CD4-positive, alpha-beta T cell treated with Interleukin-15 for 4 hours (primary cell): Measurements from ENCODE around the gene RUSF1.
"Not testable (repeated sequence)": the region's sequence is repeated elsewhere in the genome, so short reads cannot be mapped to it uniquely, and the experiment has no call there.

Experiments used
- DNase-seq: peaks from one replicate; pipeline ENCODE4 v3.0.0-alpha.2; 2020; ENCODE audit warnings: low spot score

Gene RUSF1

DNA sequence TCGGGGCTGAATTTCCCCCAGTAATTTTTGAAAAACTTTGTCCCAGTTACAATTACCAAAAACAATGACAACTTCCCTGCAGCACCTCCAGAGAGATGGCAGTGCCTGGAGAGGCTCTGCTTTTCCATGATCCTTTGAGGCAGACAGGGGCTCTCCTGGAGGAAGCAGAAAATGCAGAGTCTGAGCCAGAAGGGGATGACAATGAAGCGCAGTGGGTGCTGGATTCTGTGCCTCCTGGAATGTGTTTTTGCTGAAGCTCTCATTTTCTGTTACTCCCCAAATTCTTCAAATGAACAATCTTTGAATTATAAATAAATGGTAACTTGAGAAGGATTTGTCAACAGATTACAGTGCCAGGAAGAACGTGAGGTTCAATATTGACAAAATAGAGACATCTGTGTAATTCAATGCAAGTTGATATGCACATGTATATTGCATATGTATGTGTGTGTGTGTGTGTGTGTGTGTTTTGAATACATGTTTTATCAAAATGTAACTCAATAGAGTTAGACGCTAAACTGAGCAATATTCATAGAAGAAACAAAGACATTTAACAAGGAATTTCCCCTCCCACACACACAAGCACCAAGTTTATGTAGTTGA lies 9.7 kb upstream of the RUSF1 start:
- no peak for DNase-seq

DNA sequence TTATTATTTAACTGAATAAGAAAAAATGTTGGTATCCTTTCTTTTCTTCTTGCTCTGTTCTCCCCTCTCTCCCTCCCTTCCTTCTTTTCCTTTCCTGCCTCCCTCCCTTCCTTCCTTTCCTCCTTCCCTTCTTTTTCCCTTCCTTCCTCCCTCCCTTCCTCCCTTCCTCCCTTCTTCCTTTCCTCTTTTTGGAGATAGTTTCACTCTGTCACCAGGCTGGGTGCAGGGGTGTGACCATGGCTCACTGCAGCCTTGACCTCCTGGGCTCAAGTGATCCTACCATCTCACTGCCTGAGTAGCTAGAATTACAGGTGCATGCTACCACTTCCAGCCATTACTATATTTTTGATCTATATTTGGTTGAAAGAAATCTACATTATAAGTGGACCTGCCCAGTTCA lies 5.7 kb upstream of the RUSF1 start:
- DNase-seq = no peak

DNA sequence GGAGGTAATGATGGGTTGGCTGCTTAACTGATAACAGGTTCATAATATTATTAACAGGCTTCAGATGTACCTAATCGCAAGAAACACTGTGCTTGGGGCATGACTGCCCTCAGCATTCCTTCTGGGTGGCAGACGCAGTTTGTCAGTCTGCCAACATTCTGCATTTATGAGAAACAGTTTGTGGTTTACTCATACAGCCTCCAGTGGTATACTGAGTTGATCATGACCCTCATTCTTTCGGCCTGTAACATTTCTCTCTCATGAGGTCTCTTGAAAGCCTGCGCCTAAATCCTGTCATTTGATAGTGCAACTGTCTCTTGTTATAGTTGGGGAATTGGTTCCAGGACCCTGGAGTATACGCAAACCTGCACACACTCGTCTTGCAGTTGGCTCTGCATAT lies 4.9 kb upstream of the RUSF1 start:
- no peak for DNase-seq

DNA sequence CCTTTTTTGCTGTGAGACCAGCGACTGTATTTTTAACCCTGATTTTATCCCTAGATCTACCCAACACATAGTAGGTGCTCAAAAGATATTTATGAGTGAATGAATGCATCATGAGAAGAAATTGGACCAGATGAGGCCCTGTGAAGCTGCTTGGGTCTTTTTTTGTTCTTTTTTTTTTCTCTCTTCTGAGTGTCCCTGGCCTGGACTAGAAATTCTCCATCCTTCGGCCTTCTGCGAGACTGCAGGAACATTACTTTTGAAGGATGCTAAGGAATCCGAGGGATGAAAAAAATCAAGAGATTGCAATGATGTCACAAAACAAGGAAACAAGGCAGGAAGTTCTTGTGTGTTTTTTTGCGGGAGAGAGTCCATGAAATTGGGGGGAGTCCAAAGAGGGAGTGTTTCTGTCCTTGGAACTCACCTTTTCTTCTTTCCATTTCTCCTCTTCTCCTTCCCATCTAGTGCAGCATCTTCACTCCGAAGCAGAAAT lies 560 bp upstream of the RUSF1 start:
- DNase-seq = no peak

DNA sequence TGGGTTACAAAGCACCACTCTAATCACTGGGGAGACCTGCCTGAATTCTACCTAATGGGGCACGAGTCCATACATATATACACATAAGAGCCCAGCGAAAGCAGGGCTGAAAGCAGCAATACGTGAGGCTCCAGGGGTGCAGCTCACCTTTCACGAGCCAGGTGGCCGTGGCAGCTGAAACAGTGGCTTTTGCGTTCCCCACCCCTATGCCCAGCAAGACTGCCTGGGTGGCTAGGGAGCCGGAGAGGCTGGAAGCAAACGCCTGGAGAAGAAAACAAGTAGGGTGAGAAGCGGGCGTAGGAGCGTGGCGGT lies 618 bp downstream of the RUSF1 start:
- DNase-seq = no peak

DNA sequence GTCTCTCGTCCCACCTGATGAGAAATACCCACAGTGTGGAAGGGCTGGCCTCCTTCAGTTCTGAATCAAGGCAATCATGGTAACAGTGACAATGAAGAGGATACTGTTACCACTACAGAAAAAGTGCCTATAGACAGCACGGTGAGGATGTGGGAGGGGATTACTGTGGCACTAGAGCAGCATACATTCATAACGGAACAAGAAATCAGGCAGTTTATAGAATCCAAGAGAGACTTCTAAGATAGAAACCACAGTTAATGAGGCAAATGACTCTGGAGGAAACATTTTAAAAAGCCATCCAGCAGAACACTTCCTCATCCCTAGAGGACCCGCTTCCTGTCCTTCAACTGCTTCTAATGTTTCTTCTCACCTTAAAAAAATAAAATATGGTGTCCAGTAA lies 2.7 kb downstream of the RUSF1 start:
- DNase-seq = no peak

DNA sequence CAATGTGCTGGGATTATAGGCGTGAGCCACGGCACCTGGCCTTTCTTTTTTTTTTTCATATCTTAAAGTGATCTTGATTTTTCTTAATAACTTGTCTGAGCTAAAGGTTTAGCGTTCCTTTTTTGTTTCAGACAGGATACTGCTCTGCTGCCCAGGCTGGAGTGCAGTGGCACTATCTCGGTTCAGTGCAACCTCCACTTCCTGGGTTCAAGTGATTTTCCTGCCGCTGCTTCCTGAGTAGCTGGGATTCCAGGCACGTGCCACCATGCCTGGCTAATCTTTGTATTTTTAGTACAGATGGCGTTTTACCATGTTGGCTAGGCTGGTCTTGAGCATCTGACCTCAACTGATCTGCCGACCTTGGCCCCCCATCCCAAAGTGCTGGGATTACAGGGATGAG lies 4.0 kb downstream of the RUSF1 start:
- DNase-seq = no peak

DNA sequence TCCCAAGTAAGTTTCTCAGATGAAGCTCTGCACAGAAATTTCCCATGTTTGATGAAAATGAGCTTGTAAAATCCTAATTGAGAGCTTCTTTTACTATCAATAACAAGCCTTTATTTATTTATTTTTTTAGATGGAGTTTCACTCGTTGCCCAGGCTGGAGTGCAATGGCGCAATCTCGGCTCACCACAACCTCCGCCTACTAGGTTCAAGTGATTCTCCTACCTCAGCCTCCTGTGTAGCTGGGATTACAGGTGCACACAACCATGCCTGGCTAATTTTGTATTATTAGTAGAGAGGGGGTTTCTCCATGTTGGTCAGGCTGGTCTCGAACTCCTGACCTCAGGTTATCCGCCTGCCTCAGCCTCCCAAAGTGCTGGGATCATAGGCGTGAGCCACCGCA lies 4.6 kb downstream of the RUSF1 start:
- not testable (repeated sequence) for DNase-seq

DNA sequence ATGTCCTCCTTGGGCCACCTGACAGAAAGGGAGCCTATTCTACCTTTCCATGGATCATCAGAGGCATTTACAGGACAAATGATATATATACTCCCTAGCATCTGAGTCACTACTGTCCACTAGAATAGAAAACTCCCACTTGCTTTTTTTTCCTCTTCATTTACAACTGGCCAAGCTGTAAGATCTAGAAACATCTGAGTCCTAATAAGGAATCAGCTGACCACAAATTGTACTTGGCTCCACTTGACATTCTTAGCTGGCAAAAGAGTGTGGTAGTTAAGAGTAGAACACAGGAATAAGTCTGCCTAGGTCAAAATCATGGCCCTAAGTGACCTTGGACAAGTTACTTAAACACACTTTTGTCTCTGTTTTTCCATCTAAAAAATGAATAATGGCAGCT lies 5.2 kb downstream of the RUSF1 start:
- no peak for DNase-seq

DNA sequence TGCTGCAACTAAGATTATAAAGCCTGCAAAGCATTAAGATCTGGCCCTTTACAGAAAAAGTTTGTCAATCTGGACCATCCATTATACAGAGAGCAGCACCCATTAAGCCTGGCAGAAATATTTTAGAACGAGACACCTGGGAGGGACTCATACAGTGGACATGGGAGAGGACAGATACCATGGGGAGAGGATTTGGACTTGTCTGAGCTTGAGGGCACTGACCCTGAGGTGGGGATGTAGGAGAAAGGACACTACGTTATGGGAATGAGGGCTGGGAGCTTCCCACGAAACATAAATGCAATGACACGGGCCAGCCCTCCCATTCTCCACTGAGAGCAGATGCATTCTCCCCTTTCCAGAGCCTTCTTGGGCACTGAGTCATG lies 6.2 kb downstream of the RUSF1 start:
- DNase-seq = no peak

DNA sequence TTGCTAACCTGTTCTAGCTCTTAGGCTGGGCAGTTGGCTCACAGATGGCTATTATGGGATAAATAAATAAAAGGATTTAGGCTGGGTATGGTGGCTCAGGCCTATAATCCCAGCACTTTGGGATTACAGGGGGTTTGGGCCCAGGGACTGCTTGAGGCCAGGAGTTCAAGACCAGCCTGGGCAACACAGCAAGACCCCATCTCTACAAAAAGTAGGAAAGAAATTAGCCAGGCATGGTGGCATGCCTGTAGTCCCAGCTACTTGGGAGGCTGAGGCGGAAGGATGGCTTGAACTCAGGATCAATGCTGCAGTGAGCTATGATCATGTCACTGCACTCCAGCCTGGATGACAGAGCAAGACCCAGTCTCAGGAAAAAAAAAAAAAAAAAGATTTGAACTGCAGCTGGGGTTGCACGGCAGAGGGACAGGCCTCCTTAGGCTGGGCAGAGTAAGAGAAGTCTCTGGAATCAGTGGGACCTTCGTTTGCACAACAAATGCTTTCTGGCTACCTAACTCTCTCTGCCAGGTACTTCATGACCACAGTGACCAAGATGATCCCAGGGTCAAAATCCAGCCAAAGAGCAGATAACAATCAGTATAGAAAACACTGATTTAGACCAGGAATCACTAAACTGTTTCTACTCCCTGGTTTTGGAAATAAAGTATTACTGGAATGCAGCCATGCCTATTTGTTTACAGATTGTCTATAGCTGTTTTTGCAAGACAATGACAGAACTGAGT lies 6.8 kb downstream of the RUSF1 start:
- DNase-seq = no peak

DNA sequence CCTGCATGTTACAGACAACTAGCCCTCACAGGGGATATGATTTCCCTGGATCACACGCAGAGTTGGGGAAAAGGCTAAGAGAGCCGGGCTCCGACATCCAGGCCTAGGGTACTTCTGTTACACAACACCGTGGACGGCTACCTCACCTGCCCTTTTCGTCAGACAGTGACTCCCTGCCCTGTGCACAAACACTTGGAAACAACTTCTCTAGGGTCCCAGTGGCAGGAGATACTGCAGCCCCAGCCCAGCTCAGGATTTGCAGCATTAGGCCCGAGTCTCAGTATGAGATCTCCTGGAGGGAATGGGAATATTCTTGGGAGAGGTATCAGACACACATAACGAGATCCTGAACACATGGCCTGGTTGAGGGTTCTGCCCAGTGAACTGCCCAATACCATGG lies 8.3 kb downstream of the RUSF1 start:
- no peak for DNase-seq

DNA sequence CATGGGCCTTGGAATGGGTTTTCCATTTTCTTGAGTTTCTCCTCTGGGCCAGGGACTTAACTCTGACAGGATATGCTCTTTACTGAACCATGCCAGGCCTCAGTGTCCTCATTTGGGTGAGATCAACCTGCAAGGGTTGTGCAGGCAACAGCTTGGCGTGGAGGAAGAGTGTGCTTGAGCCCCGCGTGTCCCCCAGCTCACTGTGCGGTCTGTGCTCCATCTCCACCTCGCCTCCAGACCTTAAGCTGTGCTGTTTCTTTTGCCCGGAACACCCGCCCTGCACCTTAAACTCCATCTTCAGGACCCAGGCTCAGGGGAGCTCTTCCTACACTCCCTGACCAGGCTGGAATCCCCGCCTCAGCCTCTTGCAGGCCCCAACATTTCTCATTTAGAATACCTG lies 9.7 kb downstream of the RUSF1 start:
- no peak for DNase-seq

DNA sequence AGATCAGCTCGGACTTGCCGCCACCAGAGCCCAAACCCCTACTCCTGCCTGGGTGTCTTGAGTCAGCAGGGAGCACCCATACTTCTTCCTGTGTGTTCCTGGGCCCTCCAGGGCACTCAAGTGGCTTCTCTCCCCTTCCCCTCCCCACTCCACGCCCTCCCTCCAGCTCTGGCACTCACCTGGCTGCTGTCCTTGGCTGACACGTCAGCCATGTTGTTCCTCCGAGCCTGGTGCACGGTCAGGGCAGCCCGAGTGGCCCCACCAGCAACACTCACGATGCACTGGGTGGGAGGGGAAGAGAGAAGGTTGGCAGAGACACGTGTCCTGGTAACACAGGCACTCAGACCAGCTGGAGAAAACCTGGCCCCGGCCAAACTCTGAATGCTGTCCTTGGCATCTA lies 11.5 kb downstream of the RUSF1 start:
- DNase-seq = no peak

DNA sequence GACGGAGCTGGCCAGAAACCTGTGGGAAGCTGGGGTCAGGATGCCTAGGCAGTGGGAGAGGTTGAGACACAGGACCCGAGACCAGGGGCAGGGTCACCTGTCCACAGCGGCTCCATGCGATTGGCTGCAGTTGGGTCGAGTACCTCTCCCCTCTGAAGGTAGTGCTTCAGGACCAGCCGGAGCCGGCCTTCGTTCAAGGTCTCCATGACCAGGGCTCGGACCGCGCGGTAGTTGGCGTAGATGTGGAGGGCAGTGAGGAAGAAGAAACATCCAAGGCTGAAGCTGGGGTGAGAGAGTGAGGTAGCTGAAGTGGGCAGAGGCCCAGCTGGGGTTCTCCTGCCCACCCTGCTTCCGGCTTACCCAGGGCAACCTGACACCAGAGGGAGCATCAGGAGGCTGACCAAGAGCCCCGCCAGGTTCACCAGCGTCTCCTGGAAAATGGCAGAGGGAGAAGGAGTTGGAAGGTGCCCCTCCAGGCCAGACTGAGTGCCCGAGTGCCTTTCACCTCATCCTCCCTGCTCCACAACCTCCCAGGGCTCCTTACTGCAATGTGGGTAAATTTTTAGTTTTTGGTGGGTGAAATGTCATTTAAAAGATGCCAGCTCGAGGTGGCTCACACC lies 14.6 kb downstream of the RUSF1 start:
- DNase-seq = no peak

DNA sequence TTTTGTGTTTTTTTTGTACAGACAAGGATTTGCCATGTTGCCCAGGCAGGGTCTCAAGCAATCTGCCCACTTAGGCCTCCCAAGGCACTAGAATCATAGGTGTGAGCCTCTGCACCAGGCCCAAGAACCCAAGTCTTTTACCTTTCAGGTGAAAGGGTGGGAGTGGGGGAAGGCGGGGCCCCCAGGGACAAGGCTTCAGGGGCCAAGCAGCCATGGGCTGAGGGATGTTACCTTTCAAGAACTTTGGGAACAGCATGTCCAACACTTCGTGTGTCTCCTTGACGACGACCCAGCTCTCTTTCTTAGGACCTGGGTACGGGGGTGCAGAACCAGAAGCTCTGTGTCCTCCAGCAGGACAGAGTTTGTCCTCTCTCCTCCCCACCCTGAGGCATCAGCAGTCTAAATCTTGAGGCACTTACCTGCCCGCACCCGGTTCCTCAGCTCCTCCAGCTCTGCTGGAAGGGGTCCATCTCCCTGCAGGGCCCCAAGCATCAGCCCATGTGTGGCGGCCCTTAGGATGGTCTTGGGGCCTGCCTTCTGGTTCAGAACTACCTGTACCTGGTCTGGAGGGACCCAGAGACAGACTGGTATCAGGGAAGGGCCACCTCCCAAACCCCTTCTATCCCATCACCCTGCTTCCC lies 16.3 kb downstream of the RUSF1 start:
- DNase-seq = no peak

DNA sequence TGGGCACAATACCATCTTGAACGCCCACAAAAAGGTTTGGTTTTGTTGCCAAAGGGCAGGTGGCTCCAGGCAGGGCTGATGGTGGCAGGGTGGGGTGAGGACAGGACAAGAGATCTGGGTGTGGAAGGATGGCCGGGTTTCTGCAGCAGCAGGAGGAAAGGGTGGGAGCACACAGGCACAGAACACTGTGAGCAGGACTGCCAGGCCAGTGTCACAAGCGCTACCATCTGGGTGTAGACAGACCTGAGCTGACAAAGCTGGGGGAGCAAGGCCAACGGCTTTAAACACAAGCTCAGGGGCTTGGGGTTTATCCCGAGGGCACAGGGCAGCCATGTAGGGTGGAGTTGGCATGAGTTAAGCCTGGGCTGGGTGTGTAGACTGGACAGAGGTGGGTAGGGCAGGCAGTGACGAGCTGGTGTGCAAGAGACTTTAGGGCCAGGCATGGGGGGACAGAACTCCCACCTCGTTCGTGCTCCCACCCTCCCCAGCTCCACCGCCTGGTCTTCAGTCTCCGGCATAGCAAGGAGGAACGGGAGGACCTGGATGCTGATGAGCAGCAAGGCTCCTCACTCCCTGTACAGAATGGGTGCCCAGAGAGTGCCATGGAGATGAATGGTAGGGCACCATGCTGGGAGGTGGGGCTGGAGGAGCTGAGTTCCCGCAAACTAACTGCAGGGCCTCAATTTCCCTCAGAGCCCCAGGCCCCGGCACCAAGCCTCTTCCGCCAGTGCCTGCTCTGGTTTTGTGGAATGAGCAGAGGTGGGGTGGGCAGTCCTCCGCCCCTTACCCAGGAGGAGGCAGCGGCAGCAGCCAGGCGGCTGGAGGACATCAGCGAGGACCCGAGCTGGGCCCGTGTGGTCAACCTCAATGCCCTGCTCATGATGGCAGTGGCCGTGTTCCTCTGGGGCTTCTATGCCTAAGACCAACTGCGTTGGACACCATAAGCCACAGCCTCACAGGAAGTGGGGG lies 18.3 kb downstream of the RUSF1 start:
- no peak for DNase-seq

DNA sequence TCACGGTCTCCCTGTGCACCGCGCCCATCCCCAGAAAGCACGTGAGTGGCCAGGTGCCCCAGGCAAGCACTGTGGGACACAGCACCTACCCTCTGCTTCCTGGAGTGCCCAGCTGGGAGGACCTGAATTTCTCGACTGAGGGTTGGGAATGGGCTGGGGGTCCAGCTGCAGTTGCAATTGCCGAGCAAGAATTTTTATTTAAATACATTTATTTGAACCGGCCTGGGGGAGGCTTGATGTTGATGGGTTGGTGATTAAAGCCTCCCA lies 19.0 kb downstream of the RUSF1 start:
- no peak for DNase-seq

DNA sequence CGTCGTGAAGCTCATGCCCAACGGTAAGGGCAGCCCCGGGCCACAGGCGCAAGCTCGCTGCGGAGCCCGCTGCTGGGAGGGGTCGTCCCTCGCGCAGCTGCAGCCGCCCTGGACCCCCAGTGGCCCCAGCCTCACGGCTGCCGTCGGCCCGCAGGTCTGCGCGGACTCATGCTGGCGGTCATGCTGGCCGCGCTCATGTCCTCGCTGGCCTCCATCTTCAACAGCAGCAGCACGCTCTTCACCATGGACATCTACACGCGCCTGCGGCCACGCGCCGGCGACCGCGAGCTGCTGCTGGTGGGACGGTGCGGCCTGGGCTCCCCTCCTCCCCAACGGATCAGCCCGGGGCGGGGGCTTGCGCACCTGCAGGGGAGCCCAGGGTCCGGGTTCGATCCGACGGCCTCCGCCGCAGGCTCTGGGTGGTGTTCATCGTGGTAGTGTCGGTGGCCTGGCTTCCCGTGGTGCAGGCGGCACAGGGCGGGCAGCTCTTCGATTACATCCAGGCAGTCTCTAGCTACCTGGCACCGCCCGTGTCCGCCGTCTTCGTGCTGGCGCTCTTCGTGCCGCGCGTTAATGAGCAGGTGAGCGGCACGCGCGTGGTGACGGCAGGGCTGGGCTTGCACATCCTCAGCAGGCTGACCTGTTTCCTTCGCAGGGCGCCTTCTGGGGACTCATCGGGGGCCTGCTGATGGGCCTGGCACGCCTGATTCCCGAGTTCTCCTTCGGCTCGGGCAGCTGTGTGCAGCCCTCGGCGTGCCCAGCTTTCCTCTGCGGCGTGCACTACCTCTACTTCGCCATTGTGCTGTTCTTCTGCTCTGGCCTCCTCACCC lies 19.5 kb downstream of the RUSF1 start:
- no peak for DNase-seq

DNA sequence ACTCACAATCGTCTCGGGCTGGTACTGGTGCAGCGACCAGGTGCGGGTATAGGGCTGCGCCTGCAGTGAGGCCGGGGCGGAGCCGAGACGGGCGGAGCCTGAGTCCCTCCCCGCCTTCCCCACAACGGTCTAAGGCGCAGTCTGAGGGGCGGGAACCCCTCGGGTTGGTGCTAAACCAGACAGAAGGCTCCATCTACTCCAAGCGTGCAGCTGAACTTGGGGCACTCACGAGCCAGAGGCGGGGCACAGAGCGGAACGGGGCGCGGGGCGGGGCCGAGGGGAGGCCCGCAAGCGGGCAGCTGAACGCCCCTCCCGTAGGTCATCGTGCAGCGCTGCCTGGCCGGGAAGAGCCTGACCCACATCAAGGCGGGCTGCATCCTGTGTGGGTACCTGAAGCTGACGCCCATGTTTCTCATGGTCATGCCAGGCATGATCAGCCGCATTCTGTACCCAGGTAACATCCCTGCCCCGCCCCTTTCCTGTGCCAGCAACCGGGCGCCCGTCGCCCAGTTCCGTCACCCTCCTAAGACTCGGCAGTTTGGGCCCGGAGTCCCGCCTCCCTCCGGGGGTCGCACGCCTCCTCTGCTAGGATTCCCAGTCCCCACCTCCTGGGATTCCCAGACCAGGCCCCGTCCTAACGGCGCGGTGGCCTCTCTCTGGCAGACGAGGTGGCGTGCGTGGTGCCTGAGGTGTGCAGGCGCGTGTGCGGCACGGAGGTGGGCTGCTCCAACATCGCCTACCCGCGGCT lies 20.3 kb downstream of the RUSF1 start:
- DNase-seq = peak; percentile 78
